HCT116 (cell line): ENCODE data around the gene PKDCC. TPM values are rescaled to one million over a fixed set of nuclear protein-coding genes. Genes with fewer than 3 reads are reported as not detected.

Experiments
- ATAC-seq: fragments of 200-7000 bp; cut with Tn5 transposase; 2 replicates; pipeline ENCODE4 v1.9.1; 2020; ENCODE audit warnings: mild to moderate bottlenecking, moderate library complexity
- BruUV-seq: library from RNA; stranded (reverse); fragments of 400-500 nt; replicated peaks from 2 replicates; lab custom pipeline; 2021; lab: Mats Ljungman, UMichigan
- CTCF ChIA-PET: fragments of 300-600 bp; sonication (Branson Sonifier 250); formaldehyde crosslinking; loops from one replicate; lab custom pipeline; 2021; ENCODE audit warnings: antibody characterized with exemption; lab: Charles Lee
- POLR2A ChIA-PET: fragments of 300-600, 350-600 bp; sonication (Branson Sonifier 250); formaldehyde crosslinking; loops from one replicate; lab custom pipeline; 2021; ENCODE audit warnings: antibody characterized with exemption; lab: Charles Lee
- RAD21 ChIA-PET, 2 experiments: fragments of 300-600 bp; sonication (Branson Sonifier 250); formaldehyde crosslinking; loops; one replicate each; lab custom pipeline; 2023; ENCODE audit warnings: low total read pairs in 2 of 2; ENCODE audit not compliant: uncharacterized antibody in 2 of 2, unreplicated experiment in 2 of 2, low non-redundant PET in 1 of 2; lab: Charles Lee
- DNase-seq: peaks from one replicate; pipeline ENCODE4 v3.0.0-alpha.2; 2010; ENCODE audit warnings: low read depth, low spot score
- H2AFZ ChIP-seq: fragments of 200-600 bp; shearing (Covaris generic), sonication (generic); 2 replicates; pipeline ENCODE4 v1.6.1; 2017; ENCODE audit warnings: low read depth, mixed run types, mixed read lengths, antibody characterized with exemption, low read length; ENCODE audit not compliant: poor library complexity, severe bottlenecking
- H3K27ac ChIP-seq: 2 replicates; pipeline ENCODE4 v1.5.1; 2012; ENCODE audit warnings: low read depth, low read length
- H3K27me3 ChIP-seq: fragments of 200-600 bp; sonication (generic); 2 replicates; pipeline ENCODE4 v1.6.1; 2016; ENCODE audit warnings: mixed run types, low read length, mixed read lengths; ENCODE audit not compliant: insufficient read depth
- H3K36me3 ChIP-seq, 2 experiments: fragments of 200-500 bp in 1 of 2; fragments of 200-600 bp in 1 of 2; sonication (Bioruptor generic) in 1 of 2; sonication (generic) in 1 of 2; 2 replicates each; pipeline versions ENCODE4 v1.5.1 to v1.6.1; 2014 to 2016; ENCODE audit warnings: low read length in 2 of 2, inconsistent platforms in 1 of 2, mixed read lengths in 1 of 2, mixed run types in 1 of 2; ENCODE audit not compliant: insufficient read depth in 2 of 2, control insufficient read depth in 1 of 2
- H3K4me1 ChIP-seq, 2 experiments: fragments of 200-600 bp in 1 of 2; sonication (generic) in 1 of 2; 2 replicates each; pipeline versions ENCODE4 v1.5.1 to v1.6.1; 2012 to 2017; ENCODE audit warnings: low read length in 2 of 2, inconsistent platforms in 1 of 2, mild to moderate bottlenecking in 1 of 2, mixed read lengths in 1 of 2, mixed run types in 1 of 2, moderate library complexity in 1 of 2; ENCODE audit not compliant: insufficient read depth in 2 of 2, control insufficient read depth in 1 of 2
- H3K4me2 ChIP-seq: fragments of 200-600 bp; sonication (generic); 2 replicates; pipeline ENCODE4 v1.6.1; 2017; ENCODE audit warnings: mixed run types, low read length, mixed read lengths
- H3K4me3 ChIP-seq, 2 experiments: fragments of 200-600 bp in 1 of 2; sonication (generic) in 1 of 2; replicated peaks in 1 of 2; 2 replicates each; pipeline ENCODE4 v1.5.1; 2011 to 2016; ENCODE audit warnings: low read length in 2 of 2, control low read depth in 1 of 2, low read depth in 1 of 2, mild to moderate bottlenecking in 1 of 2, mixed read lengths in 1 of 2, mixed run types in 1 of 2
- H3K79me2 ChIP-seq: fragments of 200-600 bp; sonication (generic); 2 replicates; pipeline ENCODE4 v1.6.1; 2017; ENCODE audit warnings: mild to moderate bottlenecking, mixed run types, low read length, moderate library complexity, mixed read lengths; ENCODE audit not compliant: insufficient read depth
- H3K9ac ChIP-seq: fragments of 200-600 bp; sonication (generic); 2 replicates; pipeline ENCODE4 v1.6.1; 2016; ENCODE audit warnings: low read length, mixed read lengths
- H3K9me2 ChIP-seq: fragments of 200-600 bp; sonication (generic), shearing (Covaris generic); 2 replicates; pipeline ENCODE4 v1.6.1; 2017; ENCODE audit warnings: mixed run types, mild to moderate bottlenecking, moderate library complexity; ENCODE audit not compliant: insufficient read depth
- H3K9me3 ChIP-seq, 2 experiments: fragments of 200-500 bp in 1 of 2; fragments of 200-600 bp in 1 of 2; sonication (Bioruptor generic) in 1 of 2; sonication (generic) in 1 of 2; 2 replicates each; pipeline ENCODE4 v1.6.1; 2014 to 2017; ENCODE audit warnings: low read length in 2 of 2, mixed read lengths in 2 of 2, inconsistent platforms in 1 of 2, low read depth in 1 of 2, mild to moderate bottlenecking in 1 of 2, mixed run types in 1 of 2, moderate library complexity in 1 of 2; ENCODE audit not compliant: control insufficient read depth in 1 of 2, insufficient read depth in 1 of 2
- H4K20me1 ChIP-seq: fragments of 200-600 bp; sonication (generic), shearing (Covaris generic); 2 replicates; pipeline ENCODE4 v1.6.1; 2017; ENCODE audit warnings: mixed run types, mild to moderate bottlenecking, moderate library complexity; ENCODE audit not compliant: insufficient read depth
- EGR1 ChIP-seq: IDR thresholded peaks from 2 replicates; pipeline ENCODE4 v1.6.1; 2012; ENCODE audit warnings: low read depth
- ELF1 ChIP-seq: IDR thresholded peaks from 2 replicates; pipeline ENCODE4 v1.6.1; 2012; ENCODE audit warnings: low read depth, borderline replicate concordance
- EZH2phosphoT487 ChIP-seq: fragments of 200-600 bp; IDR thresholded peaks from 2 replicates; pipeline ENCODE4 v1.6.1; 2018; ENCODE audit warnings: antibody characterized with exemption, borderline replicate concordance
- FOSL1 ChIP-seq: IDR thresholded peaks from 2 replicates; pipeline ENCODE4 v1.6.1; 2012; ENCODE audit warnings: low read depth
- JUND ChIP-seq: IDR thresholded peaks from 2 replicates; pipeline ENCODE4 v1.6.1; 2012
- POLR2A ChIP-seq: IDR thresholded peaks from 2 replicates; pipeline ENCODE4 v1.7.0; 2011; ENCODE audit warnings: borderline replicate concordance; ENCODE audit not compliant: insufficient read depth, insufficient read length; ENCODE audit errors: extremely low read depth
- SIN3A ChIP-seq: IDR thresholded peaks from 2 replicates; pipeline ENCODE4 v1.6.1; 2012; ENCODE audit warnings: low read depth
- SP1 ChIP-seq: IDR thresholded peaks from 2 replicates; pipeline ENCODE4 v1.6.1; 2012; ENCODE audit warnings: low read depth
- TCF7L2 ChIP-seq: IDR thresholded peaks from 2 replicates; pipeline ENCODE4 v1.7.0; 2011; ENCODE audit warnings: borderline replicate concordance, inconsistent platforms; ENCODE audit not compliant: insufficient read depth, insufficient read length; ENCODE audit errors: extremely low read depth
- YY1 ChIP-seq: IDR thresholded peaks from 2 replicates; pipeline ENCODE4 v1.6.1; 2011; ENCODE audit warnings: low read length, low read depth, moderate library complexity, mild to moderate bottlenecking; ENCODE audit not compliant: insufficient replicate concordance; ENCODE audit errors: extremely low read depth
- ZFX ChIP-seq: fragments of 450-650 bp; IDR thresholded peaks from 2 replicates; pipeline ENCODE4 v1.6.1; 2017
- intact Hi-C: fragments of 100-400 bp; cut with micrococcal nuclease; formaldehyde crosslinking; loops from 2 replicates; pipeline ENCODE4 v1.10.0; 2022
- total RNA-seq: library from RNA; stranded (reverse); gene quantifications from one replicate; pipeline ENCODE4 v1.2.1, GENCODE V29; 2021; ENCODE audit not compliant: unreplicated experiment
- TF ChIP-seq, protein P1 (sequence below): IDR thresholded peaks from 2 replicates; pipeline ENCODE4 v1.6.1; 2012
- TF ChIP-seq, protein P2 (sequence below): IDR thresholded peaks from 2 replicates; pipeline ENCODE4 v1.6.1; 2012
- TF ChIP-seq, protein P3 (sequence below): IDR thresholded peaks from 2 replicates; pipeline ENCODE4 v1.6.1; 2011; ENCODE audit warnings: mild to moderate bottlenecking, low read length, moderate library complexity; ENCODE audit not compliant: insufficient replicate concordance; ENCODE audit errors: extremely low read depth

The PKDCC gene
- total RNA-seq, 1 experiment from 2014 or later: 0.84 TPM

DNA sequence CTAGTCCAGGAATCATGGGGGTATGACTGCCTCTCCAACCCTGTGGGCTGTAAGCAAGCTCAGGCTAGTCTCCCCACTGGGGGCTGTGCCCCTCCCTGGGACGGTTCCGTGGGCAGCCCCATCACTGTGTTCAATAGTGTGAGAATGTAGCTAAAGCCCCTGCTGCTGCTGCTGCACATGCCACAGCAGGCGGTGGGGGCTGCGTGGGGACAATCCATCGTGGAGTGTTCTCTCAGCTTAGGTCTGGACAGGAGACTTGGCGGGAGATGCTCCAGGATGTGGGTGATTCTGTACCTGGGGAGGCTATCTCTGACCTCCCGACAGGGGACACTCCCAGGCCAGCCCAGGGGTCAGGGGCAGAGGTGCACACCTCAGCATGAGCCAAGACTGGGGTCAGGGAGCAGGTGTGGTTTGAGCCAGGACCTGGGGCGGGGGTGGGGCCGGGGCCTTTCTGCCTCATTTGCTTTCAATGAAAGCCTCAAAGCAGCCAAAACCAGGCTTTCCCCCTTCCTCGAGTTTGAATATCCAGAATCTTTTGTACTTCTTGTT lies 10.2 kb downstream of the PKDCC start:
- ChIA-PET POLR2A (no interaction called here), RAD21 (no interaction called here), CTCF (no interaction called here)
- TF ChIP-seq, protein P1, sequence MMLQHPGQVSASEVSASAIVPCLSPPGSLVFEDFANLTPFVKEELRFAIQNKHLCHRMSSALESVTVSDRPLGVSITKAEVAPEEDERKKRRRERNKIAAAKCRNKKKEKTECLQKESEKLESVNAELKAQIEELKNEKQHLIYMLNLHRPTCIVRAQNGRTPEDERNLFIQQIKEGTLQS: no peak
- no peak for TF ChIP-seq SP1
- Histone ChIP-seq H3K4me2 (no peak overlapping the region), H3K9me3 (no peaks in the 10 kb centered on the region), H3K9ac (no peak overlapping the region), H3K4me3 (no peak overlapping the region), H3K27ac (no peak overlapping the region), H3K9me2 (no peaks in the 10 kb centered on the region), H3K4me1 (peaks cover 0 to 19% of the 10 kb centered on the region in 2 experiments; a peak in 1 of 4 replicates), H3K36me3 (no peaks in the 10 kb centered on the region), H3K79me2 (no peaks in the 10 kb centered on the region), H4K20me1 (no peaks in the 10 kb centered on the region), H2AFZ (no peak overlapping the region), H3K27me3 (no peaks in the 10 kb centered on the region)
- intact Hi-C loops: no loop called here
- BruUV-seq: no TSS peak
- DNase-seq (no peak), ATAC-seq (no peak)

DNA sequence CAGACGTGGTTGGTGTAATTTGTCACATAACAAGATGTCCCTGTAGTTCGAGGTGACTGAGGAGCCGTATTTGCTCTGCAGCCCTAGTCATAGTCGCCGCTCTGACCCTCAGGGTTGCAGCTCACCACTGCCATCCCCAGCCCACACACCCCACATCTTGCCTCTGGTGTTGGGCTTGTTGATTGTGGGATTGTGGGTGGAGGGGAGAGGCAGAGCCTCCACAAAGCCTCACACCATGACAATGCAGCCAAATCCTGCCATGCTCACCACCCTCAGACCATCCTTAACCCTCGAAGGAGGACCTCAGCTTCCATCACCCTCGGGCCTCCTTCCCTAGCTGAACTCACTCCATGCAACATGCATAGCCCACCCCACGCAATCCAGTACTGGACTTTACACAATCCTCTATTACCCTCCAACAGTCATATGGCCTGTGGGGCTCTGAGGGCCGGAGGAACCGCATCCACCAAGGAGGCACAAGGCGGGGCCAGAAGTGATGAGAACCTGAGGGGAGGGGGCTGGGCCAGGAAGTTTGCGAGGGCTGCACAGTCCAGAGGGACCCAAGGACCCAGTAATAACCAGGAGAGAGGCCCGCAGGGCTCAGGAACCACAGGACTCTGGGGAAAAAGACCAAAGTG lies 11.6 kb downstream of the PKDCC start:
- BruUV-seq: no TSS peak

More for the DNA sequence above, 11.6 kb downstream of the PKDCC start:
- ChIA-PET POLR2A (no interaction called here), CTCF (no interaction called here), RAD21 (no interaction called here)
- H3K9me3 ChIP-seq: no peaks in the 10 kb centered on the region
- DNase-seq (no peak), ATAC-seq (no peak)
- intact Hi-C loops: no loop called here
- no peaks in the 10 kb centered on the region for H3K9me2 ChIP-seq
- H3K4me2 ChIP-seq: no peak overlapping the region
- TF ChIP-seq YY1: no peak
- TF ChIP-seq TCF7L2: no peak
- no peak for TF ChIP-seq JUND
- no peak for TF ChIP-seq POLR2A
- TF ChIP-seq, protein P1: no peak
- no peak for TF ChIP-seq ELF1
- TF ChIP-seq ZFX: no peak
- TF ChIP-seq, protein P2, sequence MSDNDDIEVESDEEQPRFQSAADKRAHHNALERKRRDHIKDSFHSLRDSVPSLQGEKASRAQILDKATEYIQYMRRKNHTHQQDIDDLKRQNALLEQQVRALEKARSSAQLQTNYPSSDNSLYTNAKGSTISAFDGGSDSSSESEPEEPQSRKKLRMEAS: no peak
- no peak for TF ChIP-seq SP1
- TF ChIP-seq SIN3A: no peak
- TF ChIP-seq FOSL1: no peak
- TF ChIP-seq EZH2phosphoT487: no peak
- no peak for TF ChIP-seq EGR1
- TF ChIP-seq, protein P3, sequence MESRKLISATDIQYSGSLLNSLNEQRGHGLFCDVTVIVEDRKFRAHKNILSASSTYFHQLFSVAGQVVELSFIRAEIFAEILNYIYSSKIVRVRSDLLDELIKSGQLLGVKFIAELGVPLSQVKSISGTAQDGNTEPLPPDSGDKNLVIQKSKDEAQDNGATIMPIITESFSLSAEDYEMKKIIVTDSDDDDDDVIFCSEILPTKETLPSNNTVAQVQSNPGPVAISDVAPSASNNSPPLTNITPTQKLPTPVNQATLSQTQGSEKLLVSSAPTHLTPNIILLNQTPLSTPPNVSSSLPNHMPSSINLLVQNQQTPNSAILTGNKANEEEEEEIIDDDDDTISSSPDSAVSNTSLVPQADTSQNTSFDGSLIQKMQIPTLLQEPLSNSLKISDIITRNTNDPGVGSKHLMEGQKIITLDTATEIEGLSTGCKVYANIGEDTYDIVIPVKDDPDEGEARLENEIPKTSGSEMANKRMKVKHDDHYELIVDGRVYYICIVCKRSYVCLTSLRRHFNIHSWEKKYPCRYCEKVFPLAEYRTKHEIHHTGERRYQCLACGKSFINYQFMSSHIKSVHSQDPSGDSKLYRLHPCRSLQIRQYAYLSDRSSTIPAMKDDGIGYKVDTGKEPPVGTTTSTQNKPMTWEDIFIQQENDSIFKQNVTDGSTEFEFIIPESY: no peak
- no peaks in the 10 kb centered on the region for H3K36me3 ChIP-seq
- H3K4me3 ChIP-seq: no peak overlapping the region
- H3K27ac ChIP-seq: no peak overlapping the region
- H4K20me1 ChIP-seq: no peaks in the 10 kb centered on the region
- H3K79me2 ChIP-seq: no peaks in the 10 kb centered on the region
- no peak overlapping the region for H3K9ac ChIP-seq
- H3K27me3 ChIP-seq: no peaks in the 10 kb centered on the region
- H2AFZ ChIP-seq: no peak overlapping the region
- peaks cover 0 to 18% of the 10 kb centered on the region in 2 experiments; a peak in 1 of 4 replicates for H3K4me1 ChIP-seq
